K562 (cell line): ENCODE results near the gene MRGPRF. TPM values are rescaled to one million over a fixed set of nuclear protein-coding genes. Genes with fewer than 3 reads are reported as not detected.

Experiments used
- ATAC-seq: fragments of 200-7000 bp; cut with Tn5 transposase; 3 replicates; pipeline ENCODE4 v1.9.1; 2020; ENCODE audit warnings: moderate library complexity
- BruUV-seq: library from RNA; stranded (reverse); fragments of 400-500 nt; replicated peaks from 2 replicates; lab custom pipeline; 2021; lab: Mats Ljungman, UMichigan
- CTCF ChIA-PET: fragments of 300-600 bp; formaldehyde crosslinking; extraction: SDS; loops from one replicate; lab custom pipeline; 2021; ENCODE audit warnings: low intra/inter-chr PET ratio; lab: Yijun Ruan, JAX
- POLR2A ChIA-PET: fragments of 300-600, 350-650 bp; sonication (Branson Sonifier 250); formaldehyde crosslinking; extraction: SDS; loops from one replicate; lab custom pipeline; 2021; ENCODE audit warnings: antibody characterized with exemption, inconsistent platforms; lab: Yijun Ruan, JAX
- DNase-seq, 4 experiments: peaks; one replicate each; pipeline versions ENCODE4 v3.0.0 to v3.0.0-alpha.2; 2011 to 2018; ENCODE audit warnings: low spot score in 3 of 4, mixed read lengths in 3 of 4; ENCODE audit errors: extremely low read depth in 1 of 4
- FAIRE-seq: peaks from 2 replicates; lab custom pipeline; 2011; peaks lifted over from hg19 to GRCh38; lab: Jason Lieb, UNC
- H2AFZ ChIP-seq: 2 replicates; pipeline ENCODE4 v1.6.0; 2011; ENCODE audit warnings: low read depth, low read length, control low read depth, inconsistent platforms
- H3K27ac ChIP-seq: fragments of 200-600 bp; 3 replicates; pipeline ENCODE4 v1.8.0; 2011; ENCODE audit warnings: low read depth, mild to moderate bottlenecking, control low read depth, inconsistent platforms, low read length, moderate library complexity, mixed read lengths; ENCODE audit errors: extremely low read depth
- H3K27me3 ChIP-seq, 2 experiments: fragments of 300-600 bp in 1 of 2; 2 replicates in 1 of 2; 3 replicates in 1 of 2; pipeline versions ENCODE4 v1.6.0 to v1.8.0; 2011; ENCODE audit warnings: inconsistent platforms in 2 of 2, low read length in 2 of 2, mild to moderate bottlenecking in 1 of 2, mixed read lengths in 1 of 2, moderate library complexity in 1 of 2; ENCODE audit not compliant: control insufficient read depth in 2 of 2, insufficient read depth in 2 of 2
- H3K36me3 ChIP-seq: fragments of 300-600 bp; 3 replicates; pipeline ENCODE4 v1.8.0; 2011; ENCODE audit warnings: mild to moderate bottlenecking, low read length, inconsistent platforms; ENCODE audit not compliant: control insufficient read depth, insufficient read depth
- H3K4me1 ChIP-seq, 2 experiments: fragments of 200-600 bp in 1 of 2; replicated peaks in 1 of 2; 2 replicates in 1 of 2; 3 replicates in 1 of 2; pipeline versions ENCODE4 v1.5.1 to v1.8.0; 2011; ENCODE audit warnings: inconsistent platforms in 2 of 2, low read length in 2 of 2, mild to moderate bottlenecking in 1 of 2, mixed read lengths in 1 of 2, moderate library complexity in 1 of 2; ENCODE audit not compliant: control insufficient read depth in 2 of 2, insufficient read depth in 2 of 2
- H3K4me2 ChIP-seq: 2 replicates; pipeline ENCODE4 v1.6.1; 2011; ENCODE audit warnings: low read length, control low read depth, inconsistent platforms, mixed read lengths; ENCODE audit not compliant: insufficient read depth
- H3K4me3 ChIP-seq: fragments of 200-600 bp; sonication (generic), shearing (Covaris generic); 2 replicates; pipeline ENCODE4 v1.5.1; 2016; ENCODE audit warnings: control low read depth, inconsistent platforms
- H3K79me2 ChIP-seq: fragments of 200-600 bp; 3 replicates; pipeline ENCODE4 v1.8.0; 2011; ENCODE audit warnings: low read length, inconsistent platforms; ENCODE audit not compliant: control insufficient read depth, insufficient read depth
- H3K9ac ChIP-seq, 2 experiments: 2 replicates each; pipeline versions ENCODE4 v1.6.0 to v1.6.1; 2011; ENCODE audit warnings: low read depth in 2 of 2, low read length in 2 of 2, control low read depth in 1 of 2, inconsistent platforms in 1 of 2, mild to moderate bottlenecking in 1 of 2, mixed read lengths in 1 of 2; ENCODE audit not compliant: insufficient read depth in 1 of 2
- H3K9me1 ChIP-seq: one replicate; pipeline ENCODE4 v1.6.0; 2011; ENCODE audit warnings: inconsistent platforms, mild to moderate bottlenecking, low read length, moderate library complexity; ENCODE audit not compliant: control insufficient read depth, insufficient read depth
- H3K9me3 ChIP-seq: replicated peaks from 2 replicates; pipeline ENCODE4 v1.5.1; 2011; ENCODE audit warnings: low read depth, low read length, inconsistent platforms; ENCODE audit not compliant: control insufficient read depth, insufficient read depth
- H4K20me1 ChIP-seq: replicated peaks from 2 replicates; pipeline ENCODE4 v1.6.1; 2011; ENCODE audit warnings: low read length, inconsistent platforms, mixed read lengths; ENCODE audit not compliant: control insufficient read depth, insufficient read depth
- ARID3B ChIP-seq: fragments of 250-450 bp; sonication (Bioruptor Pico); IDR thresholded peaks from 2 replicates; pipeline ENCODE4 v1.4.0; 2020; ENCODE audit warnings: borderline replicate concordance
- BACH1 ChIP-seq: fragments of 200-800 bp; sonication (Bioruptor generic); IDR thresholded peaks from 2 replicates; pipeline ENCODE4 v1.6.1; 2016; ENCODE audit warnings: missing genetic modification characterization, missing compliant biosample characterization
- CREBBP ChIP-seq: IDR thresholded peaks from one replicate; pipeline ENCODE4 v1.6.1; 2012; ENCODE audit warnings: low read depth, mild to moderate bottlenecking, control low read depth, inconsistent platforms, low read length
- E4F1 ChIP-seq: fragments of 250-450 bp; sonication (Bioruptor Pico); IDR thresholded peaks from 2 replicates; pipeline ENCODE4 v1.5.0; 2021; ENCODE audit warnings: mild to moderate bottlenecking, borderline replicate concordance
- ELF1 ChIP-seq: fragments of 200-800 bp; sonication (Bioruptor generic); IDR thresholded peaks from 2 replicates; pipeline ENCODE4 v1.6.1; 2016; ENCODE audit warnings: missing genetic modification characterization, missing compliant biosample characterization
- HOXB6 ChIP-seq: fragments of 250-450 bp; sonication (Bioruptor Pico); IDR thresholded peaks from 2 replicates; pipeline ENCODE4 v1.5.1; 2022; ENCODE audit warnings: mild to moderate bottlenecking, borderline replicate concordance
- JUND ChIP-seq, 2 experiments: IDR thresholded peaks; 2 replicates in 1 of 2; 3 replicates in 1 of 2; pipeline ENCODE4 v1.6.1; 2011; ENCODE audit warnings: borderline replicate concordance in 2 of 2, low read depth in 2 of 2, low read length in 2 of 2, improper control_type of control experiment in 1 of 2, missing biosample characterization in 1 of 2, missing genetic modification characterization in 1 of 2, missing genetic modification reagents in 1 of 2
- MITF ChIP-seq: IDR thresholded peaks from 2 replicates; pipeline ENCODE4 v1.6.1; 2014; ENCODE audit warnings: antibody characterized with exemption
- MXI1 ChIP-seq: IDR thresholded peaks from 2 replicates; pipeline ENCODE4 v1.6.1; 2011; ENCODE audit warnings: low read depth, mild to moderate bottlenecking, improper control_type of control experiment, low read length
- NCOA2 ChIP-seq, 2 experiments: fragments of 450-650 bp; IDR thresholded peaks; 2 replicates each; pipeline ENCODE4 v1.6.1; 2018; ENCODE audit warnings: mild to moderate bottlenecking in 2 of 2, moderate library complexity in 1 of 2; ENCODE audit not compliant: partially characterized antibody in 2 of 2
- PREB ChIP-seq: sonication (generic); formaldehyde crosslinking; IDR thresholded peaks from 2 replicates; pipeline ENCODE4 v1.8.1; 2023; ENCODE audit warnings: mild to moderate bottlenecking, missing genetic modification reagents
- RBM22 ChIP-seq: fragments of 200-400 bp; formaldehyde crosslinking; IDR thresholded peaks from 2 replicates; pipeline ENCODE4 v1.6.1; 2018; ENCODE audit warnings: low read length, low read depth; ENCODE audit not compliant: poor library complexity, severe bottlenecking
- SRF ChIP-seq, 2 experiments: fragments of 250-450, 450-650 bp in 1 of 2; sonication (Bioruptor Pico) in 1 of 2; sonication (generic) in 1 of 2; formaldehyde crosslinking; IDR thresholded peaks; 2 replicates each; pipeline versions ENCODE4 v1.5.0 to v1.5.1; 2020 to 2022; ENCODE audit warnings: mild to moderate bottlenecking in 1 of 2, missing genetic modification reagents in 1 of 2
- ZFPM2 ChIP-seq: fragments of 250-450 bp; sonication (Bioruptor Pico); IDR thresholded peaks from 2 replicates; pipeline ENCODE4 v1.5.1; 2022; ENCODE audit warnings: mild to moderate bottlenecking
- ZNF3 ChIP-seq: fragments of 250-450 bp; sonication (Bioruptor Pico); IDR thresholded peaks from 2 replicates; pipeline ENCODE4 v1.5.0; 2021; ENCODE audit warnings: mild to moderate bottlenecking, moderate library complexity
- ZNF766 ChIP-seq: fragments of 200-800 bp; sonication (Bioruptor generic); conservative IDR thresholded peaks from 2 replicates; pipeline ENCODE4 v1.6.1; 2016; ENCODE audit warnings: missing genetic modification characterization, missing compliant biosample characterization
- WGBS: fragments of 100-300 bp; shearing (Covaris generic); methylation state at CpG from one replicate; pipeline ENCODE4 v1.1.6; 2016; ENCODE audit warnings: low coverage, mixed read lengths; ENCODE audit not compliant: insufficient coverage; ENCODE audit errors: missing lambda C conversion rate; 5-methylcytosine and 5-hydroxymethylcytosine counted together
- in situ Hi-C: fragments of 300-500 bp; cut with MboI; formaldehyde crosslinking; loops from 4 replicates; pipeline ENCODE4 v1.15.0; 2018; ENCODE audit warnings: inconsistent platforms, mixed read lengths
- intact Hi-C: fragments of 100-400 bp; cut with micrococcal nuclease; formaldehyde crosslinking; loops from 2 replicates; pipeline ENCODE4 v1.14.2; 2022
- polyA plus RNA-seq, 8 experiments: library from polyadenylated mRNA; depleted of rRNA in 4 of 8; stranded (reverse) in 5 of 8; unstranded in 3 of 8; fragments of >200 nt; fragmentation: Nextera tagmentation in 2 of 8; fragmentation: Illumina TruSeq in 1 of 8; extraction: Ambion mirVana in 2 of 8; extraction: Trizol in 1 of 8; gene quantifications; 2 replicates each; pipeline versions ENCODE4 v1.2.1 to v1.2.3, GENCODE V29; 2011 to 2014; ENCODE audit warnings: inconsistent platforms in 1 of 8, missing spikeins in 1 of 8
- total RNA-seq, 7 experiments: library from RNA; depleted of rRNA in 6 of 7; stranded (reverse); fragments of >200 nt in 6 of 7; fragmentation: Illumina TruSeq in 2 of 7; extraction: Trizol in 2 of 7; gene quantifications; 2 replicates each; pipeline versions ENCODE4 v1.2.1 to v1.2.3, GENCODE V29; 2011 to 2021; ENCODE audit warnings: low replicate concordance in 1 of 7

The MRGPRF gene
- total and polyA plus RNA-seq, 9 of the 15 experiments (the other 6 are each of a cell fraction or from before 2014, with no cell fraction given) = not detected

- Histone ChIP-seq H3K79me2 (no peaks in the 10 kb centered on the region), H3K4me1 (peaks cover 0 to 4% of the 10 kb centered on the region in 2 experiments; a peak in 2 of 5 replicates), H3K9me3 (no peaks in the 10 kb centered on the region), H3K4me2 (no peak overlapping the region), H3K27ac (no peak overlapping the region), H3K27me3 (peaks cover 0 to 36% of the 10 kb centered on the region in 2 experiments; a peak in 2 of 5 replicates), H4K20me1 (no peaks in the 10 kb centered on the region), H2AFZ (no peak overlapping the region), H3K9me1 (no peaks in the 10 kb centered on the region), H3K36me3 (no peaks in the 10 kb centered on the region), H3K9ac (no peak overlapping the region), H3K4me3 (no peak overlapping the region)
- no peak for DNase-seq
- WGBS = 17% methylated on average over 2 of the region's 2 CpGs
- POLR2A ChIA-PET = no interaction called here
- in situ Hi-C loops = no loop called here
- CTCF ChIA-PET = no interaction called here
- intact Hi-C loops = no loop called here
- FAIRE-seq = no peak
- ATAC-seq = no peak
- no TSS peak for BruUV-seq
- TF ChIP-seq MITF (no peak), JUND (IDR thresholded peaks at IDR 0.05; ENCODE audit: borderline replicate concordance, low read depth, low read length) (no peak), JUND (tag; IDR thresholded peaks at IDR 0.05; ENCODE audit: borderline replicate concordance, low read depth, low read length) (no peak), NCOA2 (IDR thresholded peaks at IDR 0.05; ENCODE audit: partially characterized antibody in 2 of 2) (no peak), E4F1 (CRISPR knock-in tag) (no peak), CREBBP (no peak), RBM22 (no peak), MXI1 (no peak), PREB (CRISPR knock-in tag) (no peak), SRF (CRISPR knock-in tag; IDR thresholded peaks at IDR 0.05) (no peak), ZFPM2 (no peak), ZNF3 (CRISPR knock-in tag) (no peak), ARID3B (CRISPR knock-in tag) (no peak), BACH1 (tag) (no peak), ELF1 (tag) (no peak), HOXB6 (CRISPR knock-in tag) (no peak), ZNF766 (CRISPR knock-in tag) (no peak)
Observed at GRCh38 chr11:69041516-69041915, 28.5 kb upstream of the MRGPRF start.
